ENCODE results near the gene PTPRO. TPM values are rescaled to one million over a fixed set of nuclear protein-coding genes. Genes with fewer than 3 reads are reported as not detected.

The PTPRO gene
- total RNA-seq, 2 donors from 2014 or later: 1.3 to 2.6 TPM

- DNase-seq (no peak), ATAC-seq (no peak)
- no peaks in the 10 kb centered on the region for H3K27me3 ChIP-seq
- TF ChIP-seq POLR2A (IDR thresholded peaks at IDR 0.05): no peak
- TF ChIP-seq, protein P1, sequence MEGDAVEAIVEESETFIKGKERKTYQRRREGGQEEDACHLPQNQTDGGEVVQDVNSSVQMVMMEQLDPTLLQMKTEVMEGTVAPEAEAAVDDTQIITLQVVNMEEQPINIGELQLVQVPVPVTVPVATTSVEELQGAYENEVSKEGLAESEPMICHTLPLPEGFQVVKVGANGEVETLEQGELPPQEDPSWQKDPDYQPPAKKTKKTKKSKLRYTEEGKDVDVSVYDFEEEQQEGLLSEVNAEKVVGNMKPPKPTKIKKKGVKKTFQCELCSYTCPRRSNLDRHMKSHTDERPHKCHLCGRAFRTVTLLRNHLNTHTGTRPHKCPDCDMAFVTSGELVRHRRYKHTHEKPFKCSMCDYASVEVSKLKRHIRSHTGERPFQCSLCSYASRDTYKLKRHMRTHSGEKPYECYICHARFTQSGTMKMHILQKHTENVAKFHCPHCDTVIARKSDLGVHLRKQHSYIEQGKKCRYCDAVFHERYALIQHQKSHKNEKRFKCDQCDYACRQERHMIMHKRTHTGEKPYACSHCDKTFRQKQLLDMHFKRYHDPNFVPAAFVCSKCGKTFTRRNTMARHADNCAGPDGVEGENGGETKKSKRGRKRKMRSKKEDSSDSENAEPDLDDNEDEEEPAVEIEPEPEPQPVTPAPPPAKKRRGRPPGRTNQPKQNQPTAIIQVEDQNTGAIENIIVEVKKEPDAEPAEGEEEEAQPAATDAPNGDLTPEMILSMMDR (IDR thresholded peaks at IDR 0.05): no peak
- H3K9me3 ChIP-seq: no peaks in the 10 kb centered on the region
- no peak overlapping the region for H3K4me3 ChIP-seq
- H3K27ac ChIP-seq: no peak overlapping the region
- H3K4me1 ChIP-seq: no peaks in the 10 kb centered on the region
- intact Hi-C loops (cut with DNase I): no loop called here
- H3K36me3 ChIP-seq (replicated peaks in 1 of 2; ENCODE audit: insufficient read depth in 1 of 2, low read depth in 2 of 2): no peaks in the 10 kb centered on the region
These were observed 222.3 kb downstream of the PTPRO start for GRCh38 chr12:15544589-15544988.

DNA sequence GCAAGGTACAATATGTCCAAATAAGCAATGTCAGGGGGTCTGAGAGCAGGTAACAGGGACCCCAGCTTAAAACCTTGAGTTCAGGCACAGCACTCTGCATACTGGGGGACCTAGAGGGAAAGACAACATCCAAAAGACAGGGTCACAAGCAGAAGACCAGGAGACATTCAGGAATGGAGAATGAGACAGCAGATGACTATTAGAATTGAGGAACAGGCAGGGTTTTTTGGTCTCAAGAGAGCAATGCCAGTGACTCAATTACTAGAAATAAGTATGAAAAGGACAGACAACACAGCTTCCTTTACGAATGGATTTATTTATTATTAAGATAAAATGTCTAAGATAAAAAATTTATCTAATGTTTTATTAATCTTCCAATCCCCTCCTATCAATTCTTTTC is 223.0 kb downstream of the PTPRO start:
- intact Hi-C loops (cut with DNase I): no loop called here
- Histone ChIP-seq H3K36me3 (replicated peaks in 1 of 2; ENCODE audit: insufficient read depth in 1 of 2, low read depth in 2 of 2) (no peaks in the 10 kb centered on the region), H3K4me1 (no peaks in the 10 kb centered on the region), H3K4me3 (no peak overlapping the region), H3K9me3 (no peaks in the 10 kb centered on the region), H3K27me3 (no peaks in the 10 kb centered on the region), H3K27ac (peak overlapping the region in 1 of 4 donors; percentile 13)
- no peak for DNase-seq
- no peak for ATAC-seq
- WGBS, 2 donors: 35 to 48% methylated on average over 1 of the region's 1 CpG
- no peak for TF ChIP-seq POLR2A (IDR thresholded peaks at IDR 0.05)
- TF ChIP-seq, protein P1 (IDR thresholded peaks at IDR 0.05): no peak

GRCh38 chr12:15546102-15546701 is 223.9 kb downstream of the PTPRO start:
- intact Hi-C loops (cut with DNase I): no loop called here
- no peak for TF ChIP-seq POLR2A (IDR thresholded peaks at IDR 0.05)
- TF ChIP-seq, protein P1 (IDR thresholded peaks at IDR 0.05): no peak
- no peaks in the 10 kb centered on the region for H3K36me3 ChIP-seq (replicated peaks in 1 of 2; ENCODE audit: insufficient read depth in 1 of 2, low read depth in 2 of 2)
- no peaks in the 10 kb centered on the region for H3K4me1 ChIP-seq
- ATAC-seq (no peak), DNase-seq (no peak)
- WGBS, 2 donors: 61 to 70% methylated on average over 1 of the region's 1 CpG
- no peaks in the 10 kb centered on the region for H3K9me3 ChIP-seq
- no peaks in the 10 kb centered on the region for H3K27me3 ChIP-seq
- H3K4me3 ChIP-seq: no peak overlapping the region
- H3K27ac ChIP-seq: peak overlapping the region in 1 of 4 donors; percentile 58

GRCh38 chr12:15547063-15547462 is 224.8 kb downstream of the PTPRO start:
- no peaks in the 10 kb centered on the region for H3K36me3 ChIP-seq (replicated peaks in 1 of 2; ENCODE audit: insufficient read depth in 1 of 2, low read depth in 2 of 2)
- H3K27ac ChIP-seq: no peak overlapping the region
- H3K4me3 ChIP-seq: no peak overlapping the region
- H3K4me1 ChIP-seq: no peaks in the 10 kb centered on the region
- H3K9me3 ChIP-seq: no peaks in the 10 kb centered on the region
- H3K27me3 ChIP-seq: no peaks in the 10 kb centered on the region
- intact Hi-C loops (cut with DNase I): no loop called here
- no peak for DNase-seq
- 68 to 71% methylated on average over 5 of the region's 5 CpGs for WGBS, 2 donors
- ATAC-seq: no peak
- TF ChIP-seq, protein P1 (IDR thresholded peaks at IDR 0.05): no peak
- TF ChIP-seq POLR2A (IDR thresholded peaks at IDR 0.05): no peak

GRCh38 chr12:15547691-15548090 is 225.4 kb downstream of the PTPRO start:
- DNase-seq (no peak), ATAC-seq (no peak)
- no peak overlapping the region for H3K4me3 ChIP-seq

More at GRCh38 chr12:15547691-15548090, 225.4 kb downstream of the PTPRO start:
- H3K9me3 ChIP-seq: no peaks in the 10 kb centered on the region
- TF ChIP-seq, protein P1 (IDR thresholded peaks at IDR 0.05): no peak
- no peak for TF ChIP-seq POLR2A (IDR thresholded peaks at IDR 0.05)
- H3K36me3 ChIP-seq (replicated peaks in 1 of 2; ENCODE audit: insufficient read depth in 1 of 2, low read depth in 2 of 2): no peaks in the 10 kb centered on the region
- intact Hi-C loops (cut with DNase I): no loop called here
- H3K27me3 ChIP-seq: no peaks in the 10 kb centered on the region
- no peak overlapping the region for H3K27ac ChIP-seq
- 83 to 96% methylated on average over 1 of the region's 1 CpG for WGBS, 2 donors
- H3K4me1 ChIP-seq: no peaks in the 10 kb centered on the region

Measured in body of pancreas (tissue), 4 donors.